Measurements from ENCODE around the gene GLG1.
"Not testable (repeated sequence)": the region's sequence is repeated elsewhere in the genome, so short reads cannot be mapped to it uniquely, and the experiment has no call there.

DNA sequence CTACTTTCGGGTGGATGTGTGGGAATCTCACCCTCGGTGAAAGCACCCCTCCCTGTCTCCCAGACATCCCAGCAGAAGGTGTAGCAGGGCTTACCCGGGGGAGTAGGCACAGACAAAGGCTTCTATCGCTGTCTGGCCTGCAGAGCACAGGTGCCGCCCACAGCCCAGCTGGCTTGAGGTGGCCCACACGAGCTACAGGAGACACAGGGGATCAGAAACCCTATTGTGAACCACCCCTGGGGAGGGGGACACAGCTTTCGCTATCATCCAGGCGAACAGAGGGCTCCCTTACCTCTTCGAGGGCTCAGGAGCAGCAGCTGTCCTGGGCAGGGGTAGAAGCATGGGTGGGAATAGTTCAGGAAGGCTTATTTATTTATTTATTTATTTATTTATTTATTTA is 193.4 kb downstream of the GLG1 start:
- TF ChIP-seq, protein P1, sequence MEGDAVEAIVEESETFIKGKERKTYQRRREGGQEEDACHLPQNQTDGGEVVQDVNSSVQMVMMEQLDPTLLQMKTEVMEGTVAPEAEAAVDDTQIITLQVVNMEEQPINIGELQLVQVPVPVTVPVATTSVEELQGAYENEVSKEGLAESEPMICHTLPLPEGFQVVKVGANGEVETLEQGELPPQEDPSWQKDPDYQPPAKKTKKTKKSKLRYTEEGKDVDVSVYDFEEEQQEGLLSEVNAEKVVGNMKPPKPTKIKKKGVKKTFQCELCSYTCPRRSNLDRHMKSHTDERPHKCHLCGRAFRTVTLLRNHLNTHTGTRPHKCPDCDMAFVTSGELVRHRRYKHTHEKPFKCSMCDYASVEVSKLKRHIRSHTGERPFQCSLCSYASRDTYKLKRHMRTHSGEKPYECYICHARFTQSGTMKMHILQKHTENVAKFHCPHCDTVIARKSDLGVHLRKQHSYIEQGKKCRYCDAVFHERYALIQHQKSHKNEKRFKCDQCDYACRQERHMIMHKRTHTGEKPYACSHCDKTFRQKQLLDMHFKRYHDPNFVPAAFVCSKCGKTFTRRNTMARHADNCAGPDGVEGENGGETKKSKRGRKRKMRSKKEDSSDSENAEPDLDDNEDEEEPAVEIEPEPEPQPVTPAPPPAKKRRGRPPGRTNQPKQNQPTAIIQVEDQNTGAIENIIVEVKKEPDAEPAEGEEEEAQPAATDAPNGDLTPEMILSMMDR (IDR thresholded peaks at IDR 0.05) = not testable (repeated sequence)
- not testable (repeated sequence) for TF ChIP-seq POLR2A (IDR thresholded peaks at IDR 0.05)
